Activated CD4-positive, alpha-beta T cell treated with anti-CD3 and anti-CD28 coated beads, Interleukin-2, amount 10 ng/mL, durations not matched to agents 24 days and 14 days (primary cell): ENCODE data around the gene IL9. TPM values are rescaled to one million over a fixed set of nuclear protein-coding genes. Genes with fewer than 3 reads are reported as not detected.
A peak's percentile ranks its signal among the peaks of the same experiment; 100 is the strongest.

Experiments
- DNase-seq: peaks from one replicate; pipeline ENCODE4 v3.0.0; 2022
- H3K27ac Mint-ChIP-seq: one replicate; pipeline ENCODE4 v1.8.0; 2022; ENCODE audit warnings: mild to moderate bottlenecking, mixed read lengths
- H3K27me3 Mint-ChIP-seq: one replicate; pipeline ENCODE4 v1.8.0; 2022; ENCODE audit warnings: mixed read lengths
- H3K36me3 Mint-ChIP-seq: one replicate; pipeline ENCODE4 v1.8.0; 2022; ENCODE audit warnings: low read depth, mild to moderate bottlenecking, mixed read lengths
- H3K4me1 Mint-ChIP-seq: one replicate; pipeline ENCODE4 v1.8.0; 2021; ENCODE audit warnings: mixed read lengths
- H3K4me3 Mint-ChIP-seq: one replicate; pipeline ENCODE4 v1.8.0; 2022; ENCODE audit warnings: mild to moderate bottlenecking, moderate library complexity, mixed read lengths
- H3K9me3 Mint-ChIP-seq: one replicate; pipeline ENCODE4 v1.8.0; 2021; ENCODE audit warnings: mixed read lengths
- intact Hi-C: fragments of 100-400 bp; cut with micrococcal nuclease; formaldehyde crosslinking; loops from one replicate; pipeline ENCODE4 v1.15.1; 2023
- total RNA-seq: library from RNA; stranded (reverse); gene quantifications from 2 replicates; pipeline ENCODE4 v1.2.3, GENCODE V29; 2022

Gene IL9
- 0.75 TPM in 1 of 2 replicates, not detected in the other for total RNA-seq

DNA sequence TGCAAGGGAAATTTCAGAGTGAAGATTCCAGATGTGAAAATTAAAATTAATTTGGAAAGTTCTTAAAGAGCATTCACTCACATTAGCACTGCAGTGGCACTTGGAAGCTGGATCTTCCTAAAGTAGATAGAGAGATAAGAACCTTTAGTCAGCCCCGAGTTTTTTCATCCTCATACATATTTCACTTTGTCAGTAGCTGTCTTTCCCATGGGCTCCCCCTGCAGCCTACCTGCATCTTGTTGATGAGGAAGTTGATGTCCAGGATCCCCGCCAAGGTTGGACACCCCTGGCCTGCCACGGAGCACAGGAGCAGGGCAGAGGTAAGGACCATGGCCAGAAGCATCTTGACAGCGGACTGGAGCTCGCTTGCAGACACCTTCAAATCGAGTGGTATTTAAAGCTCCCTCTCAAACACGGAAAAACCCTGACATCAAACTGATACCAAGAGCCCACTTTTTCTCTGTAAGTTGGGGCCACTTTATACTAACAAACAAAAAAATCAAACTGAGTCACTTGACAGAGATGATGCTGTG is at the start of gene IL9:
Gene IL9 (minus strand): TSS at position 368 of the 533 bp plus-strand sequence. CDS start 25 bp downstream, at position 343.
- Mint-ChIP-seq H3K27me3 (peaks cover 31% of the 10 kb centered on the region), H3K4me3 (no peak within 1 kb of the TSS), H3K4me1 (peaks cover 3% of the 10 kb centered on the region), H3K27ac (no peak within 1 kb of the TSS), H3K9me3 (no peaks in the 10 kb centered on the region), H3K36me3 (no peaks in the 10 kb centered on the region)
- no peak for DNase-seq
- intact Hi-C loops = no loop called here

DNA sequence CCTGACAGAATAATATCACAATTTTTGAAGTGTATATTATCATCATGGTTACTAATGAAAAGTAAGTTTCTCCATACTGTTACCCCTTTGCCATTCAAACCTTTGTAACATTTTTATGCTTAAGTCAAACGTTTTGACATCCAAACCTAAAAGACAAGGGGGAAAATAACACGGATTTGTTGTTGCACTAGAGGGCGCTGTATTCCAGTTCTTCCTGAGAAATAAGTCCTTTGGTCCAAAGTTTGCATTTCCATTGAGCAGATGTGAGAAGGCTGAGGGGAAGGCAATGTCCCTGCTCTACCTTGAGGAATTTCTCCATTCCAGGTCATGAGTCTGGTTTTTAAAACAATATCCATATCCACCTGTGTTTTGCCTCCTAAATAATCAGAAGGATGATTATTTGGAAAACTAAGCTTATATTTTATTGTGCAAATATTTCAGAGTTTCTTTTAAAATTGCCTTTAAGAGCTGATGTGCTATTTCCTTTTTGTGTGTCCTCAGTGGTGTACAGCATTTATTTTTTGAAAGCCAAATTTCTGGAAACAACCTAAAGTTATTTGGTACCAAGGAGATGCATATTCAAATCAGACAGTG is 49.4 kb upstream of the IL9 start:
- Mint-ChIP-seq H3K36me3 (no peaks in the 10 kb centered on the region), H3K9me3 (no peaks in the 10 kb centered on the region), H3K4me3 (no peak overlapping the region), H3K27ac (no peak overlapping the region), H3K4me1 (no peaks in the 10 kb centered on the region), H3K27me3 (no peaks in the 10 kb centered on the region)
- intact Hi-C loops = loop anchor here (1.0 kb wide), 2 partner anchors 137 to 267 kb away; no protein-coding TSS in a partner anchor
- peak; percentile 74 for DNase-seq

- intact Hi-C loops = no loop called here
Measured at GRCh38 chr5:135944564-135944963, 48.9 kb upstream of the IL9 start.

DNA sequence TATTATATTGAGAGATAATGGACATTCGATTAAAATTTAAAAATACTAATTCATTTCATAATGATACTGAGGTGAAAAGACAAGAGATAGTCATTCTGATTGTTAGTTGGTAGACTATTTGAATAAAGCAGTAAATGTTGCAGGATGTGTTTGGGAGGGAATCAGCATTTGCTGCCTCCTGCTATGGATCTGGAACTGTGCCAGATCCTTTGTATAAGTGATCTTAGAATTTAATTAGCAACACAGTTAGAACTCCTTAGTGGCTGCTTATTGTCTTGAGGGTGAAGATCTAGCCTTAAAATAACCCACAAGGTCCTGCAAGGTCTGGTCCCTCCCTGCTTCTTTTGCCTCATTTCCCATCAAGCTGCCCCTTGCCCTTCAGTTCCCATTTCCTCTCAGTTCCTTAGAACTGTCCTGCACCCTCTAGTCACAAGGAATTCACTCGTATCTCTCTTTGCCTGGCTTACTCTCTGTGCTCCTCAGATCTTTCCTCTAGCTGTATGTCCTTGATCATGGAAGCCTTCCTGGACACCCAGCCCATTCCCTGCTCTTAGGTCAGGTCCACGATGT is 46.6 kb upstream of the IL9 start:
- Mint-ChIP-seq H3K36me3 (no peaks in the 10 kb centered on the region), H3K4me3 (no peak overlapping the region), H3K9me3 (no peaks in the 10 kb centered on the region), H3K27me3 (peaks cover 3% of the 10 kb centered on the region), H3K27ac (no peak overlapping the region), H3K4me1 (no peaks in the 10 kb centered on the region)
- no peak for DNase-seq
- intact Hi-C loops = no loop called here

More at GRCh38 chr5:135944564-135944963, 48.9 kb upstream of the IL9 start:
- no peaks in the 10 kb centered on the region for H3K36me3 Mint-ChIP-seq
- peaks cover 2% of the 10 kb centered on the region for H3K27me3 Mint-ChIP-seq
- DNase-seq = no peak
- no peaks in the 10 kb centered on the region for H3K4me1 Mint-ChIP-seq
- no peak overlapping the region for H3K27ac Mint-ChIP-seq
- H3K4me3 Mint-ChIP-seq = no peak overlapping the region
- H3K9me3 Mint-ChIP-seq = no peaks in the 10 kb centered on the region

DNA sequence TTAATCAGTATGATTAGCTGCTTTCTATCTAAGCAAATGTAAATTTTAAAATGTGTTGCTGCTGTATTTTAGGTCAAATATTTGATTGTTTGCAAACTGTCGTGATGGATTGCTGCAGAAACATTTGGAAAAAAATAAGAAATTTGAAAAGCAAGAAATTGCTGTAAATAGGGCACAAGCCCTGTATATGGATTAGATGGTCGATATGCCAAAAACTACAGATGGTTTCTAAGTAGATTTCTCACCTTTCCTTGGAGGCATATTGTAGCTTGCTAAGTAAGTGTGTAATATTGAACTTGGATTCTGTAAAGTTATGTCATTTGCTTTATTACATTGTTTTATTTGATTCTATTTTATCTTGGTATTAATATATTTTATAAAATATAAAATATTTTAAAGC is 46.1 kb upstream of the IL9 start:
- no peaks in the 10 kb centered on the region for H3K9me3 Mint-ChIP-seq
- no peaks in the 10 kb centered on the region for H3K4me1 Mint-ChIP-seq
- no peak overlapping the region for H3K4me3 Mint-ChIP-seq
- H3K36me3 Mint-ChIP-seq = no peaks in the 10 kb centered on the region
- intact Hi-C loops = no loop called here
- H3K27ac Mint-ChIP-seq = no peak overlapping the region
- no peak for DNase-seq
- peaks cover 5% of the 10 kb centered on the region for H3K27me3 Mint-ChIP-seq

DNA sequence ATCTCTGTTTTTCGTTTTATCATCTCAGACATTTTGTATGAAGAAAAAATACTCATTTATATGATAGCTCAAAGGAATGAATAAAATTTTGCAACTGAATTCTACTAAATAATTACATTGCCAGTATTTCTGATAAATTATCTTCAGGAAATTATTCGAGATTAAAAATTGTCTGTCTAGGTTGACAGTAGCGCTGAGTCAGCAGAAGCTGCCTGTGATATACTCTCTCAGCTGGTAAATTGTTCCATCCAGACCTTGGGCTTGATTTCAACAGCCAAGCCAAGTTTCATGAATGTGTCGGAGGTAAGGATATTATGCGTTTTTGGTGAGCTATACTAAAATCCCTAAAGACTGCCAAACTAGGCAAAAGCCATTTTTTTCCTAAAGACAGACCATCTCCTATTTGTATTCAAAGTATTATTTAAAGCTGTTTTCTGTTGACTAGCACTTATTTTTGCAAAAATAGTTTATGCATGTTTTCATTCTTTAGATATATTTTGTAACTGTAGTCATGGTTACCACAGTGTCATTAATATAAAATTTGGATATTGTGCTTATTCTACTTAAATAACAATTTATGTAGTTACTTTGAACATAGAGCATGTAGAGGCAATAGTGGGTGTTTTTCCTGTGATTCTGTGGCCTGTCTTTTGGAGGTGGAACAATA is 41.7 kb upstream of the IL9 start:
- H3K9me3 Mint-ChIP-seq = no peaks in the 10 kb centered on the region
- H3K27ac Mint-ChIP-seq = no peak overlapping the region
- no peaks in the 10 kb centered on the region for H3K36me3 Mint-ChIP-seq
- DNase-seq = no peak
- H3K27me3 Mint-ChIP-seq = peaks cover 16% of the 10 kb centered on the region
- H3K4me1 Mint-ChIP-seq = no peaks in the 10 kb centered on the region
- intact Hi-C loops = no loop called here
- no peak overlapping the region for H3K4me3 Mint-ChIP-seq

DNA sequence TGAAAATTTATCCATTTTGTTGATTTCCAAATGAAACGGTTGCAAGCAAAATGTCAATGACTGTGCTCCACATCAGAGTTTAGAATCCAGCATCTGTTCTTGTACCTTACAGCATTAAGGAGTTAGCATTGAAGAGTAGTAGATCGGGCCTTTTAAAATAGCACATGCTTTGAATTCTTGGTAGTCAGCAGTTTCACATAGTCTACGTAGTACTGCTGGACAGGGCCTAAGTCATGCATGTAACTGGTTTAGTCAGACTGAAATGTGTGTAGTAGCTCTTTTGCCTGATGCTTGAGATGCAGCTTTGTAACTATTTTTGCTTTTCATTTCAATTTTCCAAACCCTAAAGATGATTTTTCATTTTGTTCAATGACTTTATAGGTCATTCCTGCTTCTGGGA is 39.3 kb upstream of the IL9 start:
- Mint-ChIP-seq H3K4me1 (no peaks in the 10 kb centered on the region), H3K9me3 (no peaks in the 10 kb centered on the region), H3K27me3 (peaks cover 30% of the 10 kb centered on the region), H3K27ac (no peak overlapping the region), H3K36me3 (no peaks in the 10 kb centered on the region), H3K4me3 (no peak overlapping the region)
- intact Hi-C loops = no loop called here
- no peak for DNase-seq

DNA sequence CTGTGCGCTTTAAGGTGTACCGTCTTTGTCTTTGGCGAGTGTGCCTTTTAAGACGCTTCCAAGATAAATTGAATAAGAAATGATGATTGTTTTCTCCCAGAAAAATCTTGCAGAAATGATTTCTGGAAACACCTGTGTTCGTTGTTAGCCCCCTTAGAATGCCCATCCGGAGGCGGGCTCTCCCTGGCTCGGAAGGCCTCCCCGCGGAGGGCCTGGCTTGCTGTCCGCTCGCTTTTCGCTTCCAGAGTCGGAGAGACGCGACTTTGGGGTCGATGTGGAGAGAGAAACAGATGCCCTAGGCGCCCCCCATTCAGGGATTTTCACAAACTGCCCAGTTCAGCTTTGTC is 35.3 kb upstream of the IL9 start:
- H3K27ac Mint-ChIP-seq = no peak overlapping the region
- H3K4me3 Mint-ChIP-seq = no peak overlapping the region
- H3K4me1 Mint-ChIP-seq = no peaks in the 10 kb centered on the region
- H3K9me3 Mint-ChIP-seq = no peaks in the 10 kb centered on the region
- H3K27me3 Mint-ChIP-seq = peaks cover 49% of the 10 kb centered on the region
- intact Hi-C loops = no loop called here
- no peaks in the 10 kb centered on the region for H3K36me3 Mint-ChIP-seq
- no peak for DNase-seq

DNA sequence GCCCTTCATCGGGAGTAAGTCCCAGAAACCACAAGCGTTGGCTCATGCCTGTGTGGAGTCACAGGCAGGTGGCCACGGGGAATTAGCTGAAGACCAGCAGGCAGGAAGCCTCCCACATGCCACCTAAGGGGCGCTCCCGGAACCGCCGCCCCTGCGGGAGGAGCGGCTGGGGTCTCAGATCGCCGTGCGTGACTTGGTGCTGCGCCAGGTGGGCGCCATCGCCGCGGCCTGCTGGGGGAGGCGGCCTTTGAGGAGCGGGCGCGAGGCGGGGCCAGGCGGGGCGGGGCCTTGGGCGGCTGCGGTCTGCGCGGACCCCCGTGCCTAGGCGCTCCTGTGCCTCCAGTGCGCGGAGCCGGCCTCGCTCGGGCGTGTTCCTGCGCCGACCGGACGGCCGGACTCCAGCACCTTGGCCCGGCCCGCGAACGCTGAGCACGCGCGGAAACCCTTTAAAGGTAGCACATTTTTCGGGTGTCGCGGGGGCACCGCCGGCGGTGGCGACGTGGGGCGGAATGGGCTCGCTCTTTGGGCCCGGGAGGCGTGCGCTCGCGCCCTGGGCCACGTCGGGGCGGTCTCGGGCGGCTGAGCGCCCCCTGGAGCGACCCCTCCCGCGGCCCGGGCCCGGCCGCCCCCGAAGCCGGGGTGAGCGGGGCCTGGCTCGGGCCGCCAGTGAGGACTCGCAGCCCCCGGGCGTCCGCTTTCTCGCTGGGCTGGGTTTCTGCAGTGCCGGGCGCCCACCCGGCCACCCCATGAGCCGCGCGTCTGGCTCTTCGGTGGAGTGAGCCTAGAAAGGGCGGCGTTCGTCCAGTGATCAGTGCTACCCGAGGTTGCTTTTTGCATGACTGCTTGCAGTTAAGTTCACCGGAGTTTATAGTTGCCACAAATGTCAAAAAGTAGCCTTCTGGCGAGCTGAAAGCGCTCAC is 34.6 kb upstream of the IL9 start:
- no peak overlapping the region for H3K27ac Mint-ChIP-seq
- H3K4me3 Mint-ChIP-seq = no peak overlapping the region
- peaks cover 50% of the 10 kb centered on the region for H3K27me3 Mint-ChIP-seq
- H3K36me3 Mint-ChIP-seq = no peaks in the 10 kb centered on the region
- no peak for DNase-seq
- no peaks in the 10 kb centered on the region for H3K9me3 Mint-ChIP-seq
- intact Hi-C loops = no loop called here
- no peaks in the 10 kb centered on the region for H3K4me1 Mint-ChIP-seq

DNA sequence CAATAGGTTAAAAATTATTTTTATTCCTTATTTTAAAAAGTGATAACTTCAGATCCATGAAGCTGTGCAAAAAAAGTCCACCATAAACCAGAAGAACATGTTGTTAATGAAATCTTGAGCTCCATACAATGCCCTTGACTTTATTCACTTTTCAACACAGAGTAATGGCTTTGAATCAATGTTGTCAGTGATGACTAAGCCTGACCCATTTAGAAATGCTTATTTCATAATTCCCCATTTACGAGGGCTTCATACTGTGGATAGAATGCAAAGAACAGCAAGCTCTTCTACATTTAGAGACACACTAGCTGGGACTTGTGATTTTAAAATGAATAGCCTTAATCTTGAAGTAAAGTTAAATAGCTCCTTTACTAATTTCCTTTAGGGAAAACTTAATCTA is 25.7 kb upstream of the IL9 start:
- no peaks in the 10 kb centered on the region for H3K36me3 Mint-ChIP-seq
- no peaks in the 10 kb centered on the region for H3K9me3 Mint-ChIP-seq
- H3K27ac Mint-ChIP-seq = no peak overlapping the region
- no peak overlapping the region for H3K4me3 Mint-ChIP-seq
- H3K4me1 Mint-ChIP-seq = no peaks in the 10 kb centered on the region
- intact Hi-C loops = no loop called here
- DNase-seq = no peak
- H3K27me3 Mint-ChIP-seq = peaks cover 26% of the 10 kb centered on the region

DNA sequence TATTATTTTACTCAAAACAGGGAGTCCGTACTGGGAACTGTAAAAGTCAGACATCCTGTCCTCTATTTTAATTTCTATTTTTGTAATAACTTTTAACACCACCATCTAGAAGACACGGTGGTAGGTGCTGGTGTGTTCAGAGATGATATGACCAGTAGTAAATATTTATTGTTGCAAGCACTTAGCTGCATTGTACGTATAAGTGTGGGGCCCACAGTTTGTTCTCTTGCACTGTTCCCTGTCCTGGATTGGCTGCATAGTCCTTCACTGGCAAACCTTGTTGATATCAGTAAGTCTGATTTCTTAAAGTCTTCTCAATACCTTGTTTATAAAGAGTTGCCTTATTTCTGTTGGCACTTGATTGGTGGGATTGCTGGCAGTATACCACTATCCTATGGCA is 24.6 kb upstream of the IL9 start:
- Mint-ChIP-seq H3K9me3 (no peaks in the 10 kb centered on the region), H3K27me3 (peaks cover 20% of the 10 kb centered on the region), H3K4me3 (no peak overlapping the region), H3K36me3 (no peaks in the 10 kb centered on the region), H3K4me1 (no peaks in the 10 kb centered on the region), H3K27ac (no peak overlapping the region)
- intact Hi-C loops = no loop called here
- DNase-seq = no peak

DNA sequence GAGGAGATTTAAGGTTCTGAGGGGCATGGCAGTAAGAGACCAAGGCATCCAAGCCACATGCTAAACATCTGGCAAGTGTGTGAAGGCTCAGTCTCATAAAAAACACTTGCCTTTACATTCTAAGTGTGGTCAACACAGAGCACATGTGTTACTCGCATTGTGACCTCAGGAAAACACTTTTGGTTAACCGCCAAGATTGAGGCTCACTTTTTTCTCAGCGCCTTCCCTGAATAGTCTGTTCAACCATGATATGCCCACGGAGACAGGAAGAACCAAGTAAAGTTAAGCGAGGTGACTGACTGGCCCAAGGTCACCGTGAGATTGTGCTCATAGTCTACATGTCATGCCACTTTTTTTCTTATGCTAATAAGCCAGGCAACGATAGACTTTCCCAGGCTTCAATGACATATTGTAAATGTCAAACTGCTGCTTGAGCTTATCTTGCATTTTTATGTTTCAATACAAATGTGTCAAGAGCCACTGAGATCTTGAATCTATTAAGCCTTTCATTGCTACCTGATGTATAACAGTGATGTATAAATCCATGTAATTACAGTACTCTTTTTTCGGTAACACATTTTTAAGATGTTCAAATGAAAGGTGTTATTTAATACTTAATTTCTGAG is 21.1 kb upstream of the IL9 start:
- Mint-ChIP-seq H3K27ac (no peak overlapping the region), H3K9me3 (no peaks in the 10 kb centered on the region), H3K4me1 (no peaks in the 10 kb centered on the region), H3K4me3 (no peak overlapping the region), H3K27me3 (peaks cover 12% of the 10 kb centered on the region), H3K36me3 (no peaks in the 10 kb centered on the region)
- DNase-seq = no peak
- intact Hi-C loops = no loop called here

DNA sequence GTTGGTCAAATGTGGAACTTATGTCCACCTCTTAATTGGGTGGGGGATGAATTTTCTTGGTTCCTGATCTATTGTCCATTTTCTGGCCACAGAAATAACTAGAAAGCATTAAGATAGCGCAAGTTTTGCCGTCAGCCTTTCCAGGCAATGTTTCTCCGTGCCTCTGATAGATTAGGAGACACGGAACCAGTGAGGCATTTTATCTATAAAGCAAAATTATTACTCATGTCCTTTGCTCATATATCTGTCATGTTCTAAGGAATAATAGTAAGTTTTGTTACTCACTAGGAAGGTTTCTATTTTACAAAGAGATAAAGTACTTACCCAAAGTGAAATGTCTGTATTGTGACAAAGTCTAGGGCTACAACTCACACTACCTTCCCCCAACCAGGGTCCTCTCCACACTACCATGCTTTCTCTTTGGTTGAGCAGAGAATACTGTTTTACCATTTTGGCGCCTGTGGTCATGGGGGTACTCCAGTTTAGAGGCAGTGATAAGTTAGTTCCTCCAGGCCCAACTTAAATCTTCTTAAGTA is 19.9 kb upstream of the IL9 start:
- no peak for DNase-seq
- Mint-ChIP-seq H3K4me1 (no peaks in the 10 kb centered on the region), H3K27me3 (peaks cover 12% of the 10 kb centered on the region), H3K9me3 (no peaks in the 10 kb centered on the region), H3K27ac (no peak overlapping the region), H3K4me3 (no peak overlapping the region), H3K36me3 (no peaks in the 10 kb centered on the region)
- intact Hi-C loops = no loop called here
